Stimulated activated CD8-positive, alpha-beta memory T cell treated with anti-CD3 and anti-CD28 coated beads, Interleukin-4, amount 100 ng/mL, for 4 hours (primary cell): Measurements from ENCODE around the gene DMAP1.
A peak's percentile ranks its signal among the peaks of the same experiment; 100 is the strongest.

Experiments
- DNase-seq, 2 donors: peaks; one replicate each; pipeline ENCODE4 v3.0.0-alpha.2; 2020; ENCODE audit warnings: low read depth in 2 of 2, low spot score in 1 of 2

DMAP1 gene

GRCh38 chr1:44228218-44228617, 14.9 kb downstream of the DMAP1 start:
- DNase-seq, result no peak

GRCh38 chr1:44229435-44230167, 16.3 kb downstream of the DMAP1 start:
- DNase-seq, result no peak

- no peak for DNase-seq
Observed at GRCh38 chr1:44230796-44231195, 17.5 kb downstream of the DMAP1 start.

GRCh38 chr1:44233593-44233992, 20.3 kb downstream of the DMAP1 start:
- DNase-seq, result no peak

GRCh38 chr1:44235808-44236207, 22.5 kb downstream of the DMAP1 start:
- no peak for DNase-seq

GRCh38 chr1:44236490-44237272, 23.4 kb downstream of the DMAP1 start:
- DNase-seq, result no peak

- peak in 1 of 2 donors; percentile 13 for DNase-seq
Observed at GRCh38 chr1:44237721-44238457, 24.6 kb downstream of the DMAP1 start.

GRCh38 chr1:44238660-44239059, 25.4 kb downstream of the DMAP1 start:
- DNase-seq, result no peak

GRCh38 chr1:44239331-44239960, 26.2 kb downstream of the DMAP1 start:
- DNase-seq, result no peak

- DNase-seq, result no peak
Observed at GRCh38 chr1:44239961-44240371, 26.7 kb downstream of the DMAP1 start.

GRCh38 chr1:44240802-44241671, 27.8 kb downstream of the DMAP1 start:
- DNase-seq, result no peak

GRCh38 chr1:44242746-44243145, 29.5 kb downstream of the DMAP1 start:
- DNase-seq, result no peak

GRCh38 chr1:44243782-44244495, 30.7 kb downstream of the DMAP1 start:
- no peak for DNase-seq

GRCh38 chr1:44244986-44245385, 31.7 kb downstream of the DMAP1 start:
- no peak for DNase-seq

GRCh38 chr1:44246806-44247205, 33.5 kb downstream of the DMAP1 start:
- no peak for DNase-seq

GRCh38 chr1:44249543-44249942, 36.3 kb downstream of the DMAP1 start:
- DNase-seq, result no peak

GRCh38 chr1:44250068-44250781, 37.0 kb downstream of the DMAP1 start:
- DNase-seq, result no peak

GRCh38 chr1:44251486-44251885, 38.2 kb downstream of the DMAP1 start:
- DNase-seq, result no peak

- DNase-seq, result no peak
Observed at GRCh38 chr1:44251989-44252671, 38.9 kb downstream of the DMAP1 start.
